Endothelial cell of umbilical vein (primary cell): Measurements from ENCODE around the gene GNB1.

Experiments used
- EZH2 ChIP-seq: IDR thresholded peaks from 2 replicates; pipeline ENCODE4 v1.6.1; 2012; ENCODE audit warnings: borderline replicate concordance, low read depth, mild to moderate bottlenecking, moderate library complexity, low read length, inconsistent platforms; ENCODE audit not compliant: severe bottlenecking
- POLR2A ChIP-seq: IDR thresholded peaks from 2 replicates; pipeline ENCODE4 v1.6.1; 2012; ENCODE audit warnings: low read depth, mild to moderate bottlenecking, control low read depth, low read length

GRCh38 chr1:1817221-1817620, 73.7 kb downstream of the GNB1 start:
- TF ChIP-seq POLR2A = no peak
- no peak for TF ChIP-seq EZH2
